ENCODE data around the gene COG3. TPM values are rescaled to one million over a fixed set of nuclear protein-coding genes. Genes with fewer than 3 reads are reported as not detected.

Gene COG3
- total and polyA plus RNA-seq, 2 experiments from 2014 or later: 17.1 to 23.9 TPM

GRCh38 chr13:45554604-45555109 lies 89.9 kb downstream of the COG3 start (continued):
- TF ChIP-seq REST (IDR thresholded peaks at IDR 0.05; ENCODE audit: unreplicated experiment) (no peak), EZH2phosphoT487 (IDR thresholded peaks at IDR 0.05; ENCODE audit: unreplicated experiment) (no peak), EZH2 (IDR thresholded peaks at IDR 0.05; ENCODE audit: low read depth, unreplicated experiment) (no peak), CREB1 (CRISPR knock-in tag; IDR thresholded peaks at IDR 0.05; ENCODE audit: low read depth) (no peak), JUNB (IDR thresholded peaks at IDR 0.05; ENCODE audit: unreplicated experiment) (no peak), STAT1 (IDR thresholded peaks at IDR 0.05; ENCODE audit: unreplicated experiment) (no peak), ZNF114 (CRISPR knock-in tag; IDR thresholded peaks at IDR 0.05) (no peak)

GRCh38 chr13:45564133-45564776 lies 99.5 kb downstream of the COG3 start:
- Histone ChIP-seq H3K36me3 (ENCODE audit: insufficient read depth) (no peaks in the 10 kb centered on the region), H3K4me2 (no peak overlapping the region), H3K27me3 (ENCODE audit: insufficient read depth) (no peaks in the 10 kb centered on the region), H4K20me1 (replicated peaks; ENCODE audit: insufficient read depth) (no peaks in the 10 kb centered on the region), H3K79me2 (replicated peaks; ENCODE audit: insufficient read depth) (no peaks in the 10 kb centered on the region), H3F3A (replicated peaks; ENCODE audit: low read depth) (no peaks in the 10 kb centered on the region), H3K27ac (ENCODE audit: low read depth) (no peak overlapping the region), H2AFZ (no peak overlapping the region), H3K4me3 (no peak overlapping the region), H3K9me2 (ENCODE audit: insufficient read depth) (peaks cover 7% of the 10 kb centered on the region; the same call in 1 of the 2 replicates), H3K4me1 (ENCODE audit: insufficient read depth) (no peaks in the 10 kb centered on the region)
- H3K27ac Mint-ChIP-seq: no peak overlapping the region
- peaks cover 22% of the 10 kb centered on the region for H3K36me3 Mint-ChIP-seq (ENCODE audit: low read depth)
- DNase-seq (ENCODE audit: low spot score) (no peak), ATAC-seq (no peak)
- peaks cover 29% of the 10 kb centered on the region for H3K9me3 Mint-ChIP-seq
- no peak overlapping the region for H3K4me3 Mint-ChIP-seq
- H3K4me1 Mint-ChIP-seq: peaks cover 7% of the 10 kb centered on the region; the same call in 2 of the 3 replicates
- no peaks in the 10 kb centered on the region for H3K27me3 Mint-ChIP-seq (ENCODE audit: insufficient read depth, low read depth, poor library complexity)
- TF ChIP-seq NANOG (IDR thresholded peaks at IDR 0.05; ENCODE audit: borderline replicate concordance): no peak
- no peak for TF ChIP-seq ZNF114 (CRISPR knock-in tag; IDR thresholded peaks at IDR 0.05)
- TF ChIP-seq CREB1 (CRISPR knock-in tag; IDR thresholded peaks at IDR 0.05; ENCODE audit: low read depth): no peak
- no peak for TF ChIP-seq STAT1 (IDR thresholded peaks at IDR 0.05; ENCODE audit: unreplicated experiment)
- no peak for TF ChIP-seq CTCF (conservative IDR thresholded peaks at IDR 0.05; ENCODE audit: low read depth in 2 of 2)
- no peak for TF ChIP-seq REST (IDR thresholded peaks at IDR 0.05; ENCODE audit: unreplicated experiment)
- no peak for TF ChIP-seq ETS1 (IDR thresholded peaks at IDR 0.05)
- TF ChIP-seq POLR2AphosphoS5 (IDR thresholded peaks at IDR 0.05; ENCODE audit: low read depth): no peak
- no peak for TF ChIP-seq JUNB (IDR thresholded peaks at IDR 0.05; ENCODE audit: unreplicated experiment)
- TF ChIP-seq EZH2phosphoT487 (IDR thresholded peaks at IDR 0.05; ENCODE audit: unreplicated experiment): no peak
- TF ChIP-seq ZNF331 (CRISPR knock-in tag; IDR thresholded peaks at IDR 0.05; ENCODE audit: low read depth): no peak

Measured in GM23338 (cell line).